GM21526 (cell line): ENCODE measurements around the gene PLVAP.

ENCODE experiments used
- ATAC-seq: cut with Tn5 transposase; IDR thresholded peaks from one replicate; pipeline ENCODE4 v1.9.1; 2021; ENCODE audit warnings: moderate library complexity; ENCODE audit not compliant: unreplicated experiment, low FRiP score

PLVAP gene

GRCh38 chr19:17359905-17360800 is 17.0 kb downstream of the PLVAP start:
- ATAC-seq, result no peak

DNA sequence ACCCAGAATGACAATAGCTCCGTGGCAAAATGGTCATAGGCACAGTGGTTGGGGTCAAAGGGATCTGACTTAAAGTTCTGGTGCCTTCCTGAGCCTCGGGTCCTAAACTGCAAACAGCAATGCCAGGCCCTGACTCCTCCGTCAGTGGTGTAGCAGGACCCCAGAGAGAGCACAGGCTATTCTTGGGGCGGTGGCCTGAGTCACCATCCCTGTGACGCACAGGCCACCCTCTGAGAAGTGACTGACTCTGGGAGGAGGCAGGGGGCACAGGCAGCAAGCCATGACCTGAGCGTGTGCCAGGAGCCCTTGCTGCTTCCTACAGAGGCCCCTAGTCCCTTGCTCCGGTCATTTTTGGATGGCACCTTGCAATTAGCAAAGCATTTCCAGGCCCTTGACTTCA is 18.7 kb downstream of the PLVAP start:
- no peak for ATAC-seq

- ATAC-seq, result no peak
Measured at GRCh38 chr19:17357724-17358123, 19.4 kb downstream of the PLVAP start.

DNA sequence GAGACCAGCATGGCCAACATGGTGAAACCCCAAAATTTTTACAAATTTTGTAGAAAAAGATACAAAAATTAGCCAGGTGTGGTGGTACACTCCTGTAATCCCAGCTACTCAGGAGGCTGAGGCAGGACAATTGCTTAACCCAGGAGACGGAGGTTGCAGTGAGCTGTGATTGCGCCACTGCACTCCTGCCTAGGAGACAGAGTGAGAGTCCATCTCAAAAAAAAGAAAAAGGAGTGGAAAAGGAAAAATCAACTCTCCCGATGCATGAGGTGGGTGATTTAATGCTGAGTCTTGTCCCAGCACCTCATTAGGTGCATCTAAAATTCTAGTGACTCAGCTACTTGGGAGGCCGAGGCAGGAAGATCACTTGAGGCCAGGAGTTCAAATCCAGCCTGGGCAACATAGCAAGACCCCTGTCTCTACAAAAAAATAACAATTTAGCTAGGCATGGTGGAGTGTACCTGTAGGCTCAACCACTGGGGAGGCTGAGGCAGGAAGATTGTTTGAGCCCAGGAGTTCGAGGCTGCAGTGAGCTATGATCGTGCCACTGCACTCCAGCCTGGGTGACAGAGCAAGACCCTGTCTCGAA is 20.0 kb downstream of the PLVAP start:
- no peak for ATAC-seq

DNA sequence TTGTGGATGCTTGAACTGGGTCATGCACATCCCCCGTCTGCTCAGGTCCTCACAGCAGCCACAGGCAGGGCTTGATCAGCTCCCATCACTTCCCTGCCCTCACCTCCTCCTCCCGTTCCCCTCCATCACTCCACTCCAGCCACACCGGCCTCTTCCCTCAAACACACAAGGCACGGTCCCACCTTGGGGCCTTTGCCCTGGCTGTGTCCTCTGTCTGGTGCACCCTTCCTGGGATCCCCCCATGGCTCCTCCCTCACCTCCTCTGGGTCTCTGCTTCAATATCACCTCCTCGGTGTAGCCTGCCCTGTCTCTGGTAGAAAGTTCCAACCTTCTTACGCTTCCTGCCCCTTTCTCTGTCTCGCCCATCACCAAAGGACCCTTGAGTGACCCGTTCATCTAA is 23.8 kb downstream of the PLVAP start:
- ATAC-seq, result no peak

- no peak for ATAC-seq
Measured at GRCh38 chr19:17352608-17353280, 24.4 kb downstream of the PLVAP start.

DNA sequence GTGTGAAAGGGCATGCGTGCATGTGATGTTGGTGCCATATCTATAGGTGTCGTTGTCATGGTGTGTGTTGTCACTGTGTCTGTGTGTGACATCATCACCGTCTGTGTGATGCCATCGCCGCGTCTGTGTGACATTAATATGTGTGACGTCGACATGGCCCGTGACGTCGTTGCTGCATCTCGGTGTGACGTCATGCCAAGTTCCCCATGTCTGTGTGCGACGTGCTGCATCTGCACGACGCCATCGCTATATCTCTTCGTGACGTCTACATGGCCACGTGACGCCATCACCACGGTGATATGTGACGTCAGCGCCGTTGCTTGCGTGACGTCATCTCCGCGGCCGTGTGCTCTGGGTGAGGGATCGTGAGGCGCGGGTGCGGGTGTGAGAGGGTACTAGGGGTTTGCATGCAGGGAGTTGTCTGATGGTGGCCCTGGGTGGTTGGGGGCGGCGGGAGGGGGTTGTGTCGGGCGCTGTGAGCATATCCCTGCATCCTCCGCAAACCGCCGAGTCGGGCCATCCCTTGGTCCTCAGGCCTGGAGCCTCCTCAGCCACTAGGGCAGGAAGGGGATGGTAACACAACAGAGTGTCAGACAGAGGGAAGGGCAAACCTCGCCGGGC is 25.2 kb downstream of the PLVAP start:
- ATAC-seq, result no peak

- no peak for ATAC-seq
Measured at GRCh38 chr19:17348700-17349099, 28.4 kb downstream of the PLVAP start.

DNA sequence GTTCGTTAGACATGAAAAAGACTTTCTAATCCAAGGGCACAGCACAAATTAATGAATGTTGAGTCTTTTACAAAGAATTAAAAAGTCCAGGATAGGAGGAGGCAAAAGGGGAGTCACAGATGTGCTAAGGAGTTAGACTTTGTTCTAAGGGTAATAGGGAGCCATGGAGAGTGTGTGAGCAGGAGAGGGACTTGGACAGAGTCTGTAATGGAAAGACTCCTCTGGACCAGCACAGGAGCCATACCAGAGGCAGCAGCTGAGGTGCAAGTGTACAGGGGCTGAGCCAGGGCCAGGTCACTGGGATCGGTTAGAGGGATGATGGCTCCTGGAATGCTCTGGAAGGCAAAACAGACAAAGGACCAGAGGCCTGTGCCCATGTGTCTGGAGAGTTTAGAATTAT is 29.3 kb downstream of the PLVAP start:
- ATAC-seq, result no peak

DNA sequence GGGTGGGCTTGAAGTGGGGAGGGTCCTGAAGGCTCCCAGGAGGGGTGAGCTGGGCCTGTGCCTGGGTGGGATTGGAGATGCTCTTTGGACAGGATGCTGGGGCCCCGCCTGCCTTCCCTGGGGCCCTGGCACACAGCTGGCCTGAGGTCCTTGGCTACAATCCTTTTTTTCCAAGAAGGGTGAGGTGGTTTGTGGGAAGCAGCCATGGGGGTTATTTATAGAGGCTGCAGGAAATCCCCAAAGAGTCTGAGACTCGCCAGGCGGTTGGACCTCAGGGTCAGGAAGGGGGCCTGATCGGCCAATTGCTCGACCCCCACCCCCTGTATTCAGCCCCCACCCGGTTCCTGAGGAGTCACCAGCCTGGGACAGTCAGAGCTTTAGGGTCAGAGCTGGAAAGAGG is 29.8 kb downstream of the PLVAP start:
- no peak for ATAC-seq

- no peak for ATAC-seq
Measured at GRCh38 chr19:17346109-17346671, 31.0 kb downstream of the PLVAP start.

- ATAC-seq, result no peak
Measured at GRCh38 chr19:17341845-17342244, 35.3 kb downstream of the PLVAP start.

DNA sequence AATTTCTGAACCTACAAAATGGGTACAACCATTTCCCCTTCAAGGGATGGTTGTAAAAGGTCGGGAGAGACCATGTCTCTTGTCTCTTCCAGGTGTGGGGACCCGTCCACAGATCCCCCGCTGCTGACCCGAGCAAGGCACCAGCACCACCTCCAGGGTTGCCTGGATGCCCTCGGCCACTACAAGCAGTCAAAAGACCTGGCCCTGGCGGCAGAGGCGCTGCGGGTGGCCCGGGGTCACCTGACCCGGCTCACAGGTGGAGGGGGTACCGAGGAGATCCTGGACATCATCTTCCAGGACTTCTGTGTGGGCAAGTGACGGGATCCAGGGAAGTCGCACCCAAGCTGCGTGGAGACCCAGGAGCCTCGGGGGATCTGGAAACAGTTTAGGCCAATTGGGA is 35.8 kb downstream of the PLVAP start:
- no peak for ATAC-seq

- ATAC-seq, result no peak
Measured at GRCh38 chr19:17340871-17341357, 36.2 kb downstream of the PLVAP start.

DNA sequence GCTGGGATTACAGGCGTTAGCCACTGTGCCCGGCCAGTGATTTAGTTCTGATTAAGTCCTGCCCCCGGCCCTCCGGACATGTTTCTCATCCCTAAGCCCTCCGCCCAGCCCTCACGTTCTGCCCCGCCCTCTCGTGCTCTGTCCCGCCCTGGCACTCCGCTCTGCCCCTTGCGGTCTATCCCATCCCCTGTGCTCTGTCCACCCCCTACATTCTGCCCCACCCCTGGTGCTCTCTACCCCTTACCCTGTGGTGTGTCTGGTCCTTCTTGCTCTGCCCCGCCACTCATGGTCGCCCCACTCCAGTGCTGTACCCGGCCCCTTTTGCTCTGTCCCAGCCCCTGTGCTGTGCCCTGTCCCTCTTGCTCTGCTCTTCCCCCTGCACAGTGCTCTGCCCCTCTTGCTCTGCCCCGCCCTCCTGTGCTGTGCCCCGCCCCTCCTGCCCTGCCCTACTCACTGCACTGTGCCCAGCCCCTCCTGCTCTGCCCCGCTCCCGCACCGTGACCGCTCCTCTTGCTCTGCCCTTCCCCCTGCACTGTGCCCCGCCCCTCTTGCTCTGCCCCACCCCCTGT is 36.8 kb downstream of the PLVAP start:
- ATAC-seq, result no peak

- no peak for ATAC-seq
Measured at GRCh38 chr19:17339088-17339741, 37.9 kb downstream of the PLVAP start.

- no peak for ATAC-seq
Measured at GRCh38 chr19:17338433-17339078, 38.6 kb downstream of the PLVAP start.

GRCh38 chr19:17337675-17338432 is 39.3 kb downstream of the PLVAP start:
- ATAC-seq, result no peak
